Measurements from ENCODE around the gene FADS2.

DNA sequence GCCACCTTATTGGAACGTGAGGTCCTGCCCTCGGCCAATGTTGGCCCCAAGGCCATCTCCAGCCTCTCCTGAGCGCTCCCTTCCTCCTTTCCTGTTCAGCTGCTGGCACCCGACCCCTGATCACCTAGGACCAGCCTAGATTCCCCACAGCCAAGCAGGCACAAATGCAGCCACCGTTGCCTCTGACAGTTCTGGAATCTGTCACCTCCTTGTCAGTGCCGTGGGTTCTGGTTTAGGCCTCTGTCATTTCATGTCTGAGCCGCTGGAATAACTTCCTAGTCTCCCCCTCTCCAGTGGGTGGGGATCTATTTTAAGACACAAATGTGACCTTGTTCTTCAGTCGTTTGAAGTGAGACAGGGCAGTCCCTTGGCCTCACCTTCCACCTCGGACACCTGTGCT lies 33.5 kb downstream of the FADS2 start:
- TF ChIP-seq, protein P1, sequence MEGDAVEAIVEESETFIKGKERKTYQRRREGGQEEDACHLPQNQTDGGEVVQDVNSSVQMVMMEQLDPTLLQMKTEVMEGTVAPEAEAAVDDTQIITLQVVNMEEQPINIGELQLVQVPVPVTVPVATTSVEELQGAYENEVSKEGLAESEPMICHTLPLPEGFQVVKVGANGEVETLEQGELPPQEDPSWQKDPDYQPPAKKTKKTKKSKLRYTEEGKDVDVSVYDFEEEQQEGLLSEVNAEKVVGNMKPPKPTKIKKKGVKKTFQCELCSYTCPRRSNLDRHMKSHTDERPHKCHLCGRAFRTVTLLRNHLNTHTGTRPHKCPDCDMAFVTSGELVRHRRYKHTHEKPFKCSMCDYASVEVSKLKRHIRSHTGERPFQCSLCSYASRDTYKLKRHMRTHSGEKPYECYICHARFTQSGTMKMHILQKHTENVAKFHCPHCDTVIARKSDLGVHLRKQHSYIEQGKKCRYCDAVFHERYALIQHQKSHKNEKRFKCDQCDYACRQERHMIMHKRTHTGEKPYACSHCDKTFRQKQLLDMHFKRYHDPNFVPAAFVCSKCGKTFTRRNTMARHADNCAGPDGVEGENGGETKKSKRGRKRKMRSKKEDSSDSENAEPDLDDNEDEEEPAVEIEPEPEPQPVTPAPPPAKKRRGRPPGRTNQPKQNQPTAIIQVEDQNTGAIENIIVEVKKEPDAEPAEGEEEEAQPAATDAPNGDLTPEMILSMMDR (IDR thresholded peaks at IDR 0.05), result no peak
- no peak for TF ChIP-seq POLR2A (IDR thresholded peaks at IDR 0.05)
